ES-I3 (cell line): Measurements from ENCODE around the gene BAIAP3.
"Not testable (repeated sequence)": the region's sequence is repeated elsewhere in the genome, so short reads cannot be mapped to it uniquely, and the experiment has no call there.

Experiments
- H3K36me3 ChIP-seq: 2 replicates; pipeline ENCODE4 v1.6.1; 2013; ENCODE audit warnings: mild to moderate bottlenecking, low read length, control low read depth, moderate library complexity; ENCODE audit not compliant: insufficient read depth
- H3K4me1 ChIP-seq: 2 replicates; pipeline ENCODE4 v1.6.1; 2013; ENCODE audit warnings: mild to moderate bottlenecking, control low read depth, low read length; ENCODE audit not compliant: insufficient read depth
- H3K9ac ChIP-seq: 2 replicates; pipeline ENCODE4 v1.6.1; 2013; ENCODE audit warnings: low read depth, mild to moderate bottlenecking, low read length, moderate library complexity
- H3K9me3 ChIP-seq: 2 replicates; pipeline ENCODE4 v1.6.1; 2013; ENCODE audit warnings: mild to moderate bottlenecking, low read length, moderate library complexity; ENCODE audit not compliant: control insufficient read depth, insufficient read depth

Gene BAIAP3

GRCh38 chr16:1292808-1293207, 40.6 kb upstream of the BAIAP3 start:
- H3K9ac ChIP-seq, H3K9me3 ChIP-seq, H3K36me3 ChIP-seq: not testable (repeated sequence)
- peaks cover 19% of the 10 kb centered on the region; the same call in 1 of the 2 replicates for H3K4me1 ChIP-seq

- Histone ChIP-seq H3K36me3 (no peaks in the 10 kb centered on the region), H3K9ac (no peak overlapping the region), H3K4me1 (peaks cover 19% of the 10 kb centered on the region; the same call in 1 of the 2 replicates), H3K9me3 (no peaks in the 10 kb centered on the region)
These were observed 39.4 kb upstream of the BAIAP3 start for GRCh38 chr16:1293921-1294656.

GRCh38 chr16:1295465-1295864, 38.0 kb upstream of the BAIAP3 start:
- Histone ChIP-seq H3K36me3 (no peaks in the 10 kb centered on the region), H3K9me3 (no peaks in the 10 kb centered on the region), H3K9ac (no peak overlapping the region), H3K4me1 (peaks cover 19% of the 10 kb centered on the region; the same call in 1 of the 2 replicates)

- H3K4me1 ChIP-seq = peaks cover 23% of the 10 kb centered on the region; the same call in 1 of the 2 replicates
- H3K9ac ChIP-seq, H3K36me3 ChIP-seq, H3K9me3 ChIP-seq: not testable (repeated sequence)
These were observed 36.8 kb upstream of the BAIAP3 start for GRCh38 chr16:1296688-1297017.

- no peaks in the 10 kb centered on the region for H3K36me3 ChIP-seq
- no peaks in the 10 kb centered on the region for H3K9me3 ChIP-seq
- peaks cover 23% of the 10 kb centered on the region; the same call in 1 of the 2 replicates for H3K4me1 ChIP-seq
- no peak overlapping the region for H3K9ac ChIP-seq
These were observed 36.3 kb upstream of the BAIAP3 start for GRCh38 chr16:1297018-1297696.

- Histone ChIP-seq H3K9me3 (no peaks in the 10 kb centered on the region), H3K9ac (no peak overlapping the region), H3K36me3 (no peaks in the 10 kb centered on the region), H3K4me1 (peaks cover 23% of the 10 kb centered on the region; the same call in 1 of the 2 replicates)
These were observed 35.0 kb upstream of the BAIAP3 start for GRCh38 chr16:1298406-1298805.

- no peaks in the 10 kb centered on the region for H3K9me3 ChIP-seq
- no peak overlapping the region for H3K9ac ChIP-seq
- peaks cover 23% of the 10 kb centered on the region; the same call in 1 of the 2 replicates for H3K4me1 ChIP-seq
- H3K36me3 ChIP-seq = no peaks in the 10 kb centered on the region
These were observed 34.2 kb upstream of the BAIAP3 start for GRCh38 chr16:1299012-1299867.

GRCh38 chr16:1299868-1300203, 33.6 kb upstream of the BAIAP3 start:
- Histone ChIP-seq H3K4me1 (peaks cover 21% of the 10 kb centered on the region; the same call in 1 of the 2 replicates), H3K9ac (no peak overlapping the region), H3K9me3 (no peaks in the 10 kb centered on the region), H3K36me3 (no peaks in the 10 kb centered on the region)

GRCh38 chr16:1300664-1301476, 32.6 kb upstream of the BAIAP3 start:
- Histone ChIP-seq H3K4me1 (peaks cover 14% of the 10 kb centered on the region; the same call in 1 of the 2 replicates), H3K9me3 (no peaks in the 10 kb centered on the region), H3K36me3 (no peaks in the 10 kb centered on the region), H3K9ac (peak overlapping the region; percentile 42; the same call in 1 of the 2 replicates)

- no peaks in the 10 kb centered on the region for H3K36me3 ChIP-seq
- H3K9me3 ChIP-seq = no peaks in the 10 kb centered on the region
- no peak overlapping the region; the same call in 1 of the 2 replicates for H3K9ac ChIP-seq
- H3K4me1 ChIP-seq = peaks cover 14% of the 10 kb centered on the region; the same call in 1 of the 2 replicates
These were observed 31.9 kb upstream of the BAIAP3 start for GRCh38 chr16:1301562-1301961.

- no peaks in the 10 kb centered on the region for H3K9me3 ChIP-seq
- no peak overlapping the region for H3K9ac ChIP-seq
- H3K4me1 ChIP-seq = peaks cover 4% of the 10 kb centered on the region; the same call in 1 of the 2 replicates
- no peaks in the 10 kb centered on the region for H3K36me3 ChIP-seq
These were observed 27.6 kb upstream of the BAIAP3 start for GRCh38 chr16:1305823-1306222.

- H3K36me3 ChIP-seq = no peaks in the 10 kb centered on the region
- no peak overlapping the region for H3K9ac ChIP-seq
- peaks cover 6% of the 10 kb centered on the region; the same call in 1 of the 2 replicates for H3K4me1 ChIP-seq
- no peaks in the 10 kb centered on the region for H3K9me3 ChIP-seq
These were observed 27.1 kb upstream of the BAIAP3 start for GRCh38 chr16:1306334-1306733.

- no peaks in the 10 kb centered on the region; the same call in 1 of the 2 replicates for H3K36me3 ChIP-seq
- H3K9me3 ChIP-seq = no peaks in the 10 kb centered on the region
- peaks cover 5% of the 10 kb centered on the region; the same call in 1 of the 2 replicates for H3K4me1 ChIP-seq
- H3K9ac ChIP-seq = peak overlapping the region; percentile 56; the same call in 1 of the 2 replicates
These were observed 25.1 kb upstream of the BAIAP3 start for GRCh38 chr16:1308036-1308976.
